GM19193 (cell line): ENCODE measurements around the gene COQ10A.

Experiments
- POLR2A ChIP-seq: IDR thresholded peaks from 4 replicates; pipeline ENCODE4 v1.6.1; 2011; ENCODE audit not compliant: insufficient read depth, insufficient read length; ENCODE audit errors: extremely low read depth

The COQ10A gene

GRCh38 chr12:56257491-56258067 lies 9.2 kb upstream of the COQ10A start:
- no peak for TF ChIP-seq POLR2A

DNA sequence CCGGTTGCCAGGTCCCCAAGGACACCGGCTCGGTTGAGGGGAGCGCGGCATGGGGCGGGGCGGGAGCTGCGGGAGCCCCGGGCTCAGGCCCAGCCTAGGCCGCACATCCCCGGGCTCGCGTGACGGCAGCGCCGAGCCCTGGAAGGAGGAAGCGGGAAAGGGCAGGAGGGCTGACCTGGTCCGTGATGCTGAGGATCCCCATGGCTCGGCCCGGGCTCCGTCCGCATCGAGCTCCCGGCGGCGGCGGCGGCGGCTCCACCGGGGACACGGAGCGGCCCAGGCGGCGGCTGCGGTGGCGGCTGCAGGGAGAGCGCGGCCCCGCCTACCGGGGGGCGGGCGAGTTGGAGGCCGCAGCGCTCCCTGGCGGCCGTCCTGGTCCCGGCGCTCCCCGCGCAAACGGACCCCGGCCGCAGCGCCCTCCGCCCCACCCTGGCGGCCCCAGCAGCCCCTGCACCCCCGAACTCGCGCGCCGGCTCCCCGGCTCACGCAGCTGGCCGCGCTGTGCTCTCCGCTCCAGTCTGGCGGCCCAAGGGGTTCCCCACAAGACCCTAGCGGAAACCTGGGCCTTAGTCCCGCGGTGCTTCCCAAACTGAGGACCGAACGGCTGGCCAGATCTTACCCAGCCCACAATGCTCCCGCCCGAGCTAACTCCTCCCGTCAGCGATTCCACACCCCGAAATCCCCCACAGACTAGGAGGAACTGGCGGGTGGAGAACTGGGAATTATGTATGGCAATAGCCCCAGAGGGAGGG lies 8.5 kb upstream of the COQ10A start, which contains the start of gene ANKRD52:
Gene ANKRD52 (minus strand): TSS at position 317 of the 752 bp plus-strand sequence. CDS start 115 bp downstream, at position 202.
- TF ChIP-seq POLR2A = peak; percentile 63

DNA sequence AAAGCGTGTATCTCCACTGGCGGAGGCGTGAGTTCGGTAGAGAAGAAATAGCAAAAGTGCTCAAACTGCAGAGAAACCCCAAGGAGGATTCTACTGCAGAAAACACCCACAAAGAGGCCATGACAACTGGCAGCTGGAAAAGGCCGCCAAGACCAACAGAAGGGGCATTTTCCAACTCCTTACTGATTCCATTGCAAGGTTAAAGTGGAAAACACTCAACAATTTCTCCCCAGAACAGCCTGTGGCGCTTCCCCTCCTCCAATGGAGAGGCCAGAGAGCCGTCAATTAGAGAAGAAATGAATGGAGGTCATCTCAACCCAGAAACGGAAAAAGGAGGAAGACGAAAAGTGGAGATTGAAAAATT lies 7.9 kb upstream of the COQ10A start:
- no peak for TF ChIP-seq POLR2A

DNA sequence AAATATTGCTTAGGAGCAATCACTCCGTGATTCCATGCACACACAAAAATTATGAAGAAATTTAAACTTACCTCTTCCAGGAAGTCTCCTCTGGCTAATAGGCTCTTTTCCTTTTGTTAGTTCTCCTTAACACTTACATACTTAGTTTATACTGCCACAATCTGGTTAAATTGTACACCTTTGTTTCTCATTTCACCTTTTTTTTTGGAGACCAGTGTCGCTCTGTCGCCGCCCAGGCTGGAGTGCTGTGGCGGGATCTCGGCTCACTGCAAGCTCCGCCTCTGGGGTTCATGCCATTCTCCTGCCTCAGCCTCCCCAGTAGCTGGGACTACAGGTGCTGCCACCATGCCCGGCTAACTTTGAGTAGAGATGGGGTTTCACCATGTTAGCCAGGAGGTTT lies 6.4 kb upstream of the COQ10A start:
- no peak for TF ChIP-seq POLR2A

- TF ChIP-seq POLR2A = no peak
Measured at GRCh38 chr12:56260921-56261320, 5.8 kb upstream of the COQ10A start.

GRCh38 chr12:56261503-56262232 lies 5.1 kb upstream of the COQ10A start:
- no peak for TF ChIP-seq POLR2A

DNA sequence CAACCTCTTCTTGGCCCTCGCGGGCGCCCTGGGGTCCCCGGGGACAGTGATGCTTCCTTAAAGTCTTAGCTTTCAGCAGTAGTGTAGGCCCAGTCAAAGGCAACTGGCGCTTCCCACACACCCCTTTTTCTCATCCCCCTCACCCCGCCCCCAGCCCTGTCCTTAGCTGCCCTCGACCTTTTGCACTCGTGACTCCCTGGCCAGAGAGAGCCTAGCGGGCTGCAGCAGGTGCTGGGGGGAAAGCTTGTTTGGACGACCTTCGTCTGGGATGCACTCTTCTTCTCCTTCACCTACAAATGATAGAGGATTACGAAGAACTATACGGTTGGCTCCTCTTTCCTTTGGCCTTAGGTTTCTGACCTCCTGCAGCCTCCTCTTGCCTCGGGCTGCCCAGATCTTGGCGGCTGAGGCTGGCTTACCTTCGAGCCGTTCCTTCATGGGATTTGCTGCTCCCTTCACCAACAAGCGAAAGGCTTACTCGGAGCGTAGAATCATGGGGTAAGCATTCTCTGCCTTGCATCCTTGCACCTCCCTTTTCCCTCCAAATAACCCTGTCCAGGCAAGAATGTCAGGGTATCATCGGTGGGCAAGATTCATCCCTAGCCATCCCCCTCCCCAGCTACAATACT lies 815 bp downstream of the COQ10A start:
- no peak for TF ChIP-seq POLR2A

- no peak for TF ChIP-seq POLR2A
Measured at GRCh38 chr12:56271031-56271430, 4.3 kb downstream of the COQ10A start.

DNA sequence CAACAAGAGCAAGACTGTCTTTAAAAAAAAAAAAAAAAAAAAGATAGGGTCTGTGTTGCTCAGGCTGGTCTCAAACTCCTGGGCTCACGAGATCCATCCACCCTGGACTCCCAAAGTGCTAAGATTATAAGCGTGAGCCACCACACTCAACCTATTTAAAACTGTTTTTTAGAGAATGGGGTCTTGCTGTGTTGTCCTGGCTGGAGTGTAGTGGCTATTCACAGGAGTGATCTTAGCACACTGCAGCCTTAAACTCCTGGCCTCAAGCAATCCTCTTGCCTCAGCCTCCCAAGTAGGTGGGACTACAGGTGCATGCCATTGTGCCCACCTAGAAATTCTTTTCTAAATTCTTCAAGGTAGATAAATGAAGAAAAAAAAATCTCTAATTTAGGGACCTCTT lies 7.6 kb downstream of the COQ10A start:
- TF ChIP-seq POLR2A = no peak

- TF ChIP-seq POLR2A = no peak
Measured at GRCh38 chr12:56278905-56279304, 12.2 kb downstream of the COQ10A start.

DNA sequence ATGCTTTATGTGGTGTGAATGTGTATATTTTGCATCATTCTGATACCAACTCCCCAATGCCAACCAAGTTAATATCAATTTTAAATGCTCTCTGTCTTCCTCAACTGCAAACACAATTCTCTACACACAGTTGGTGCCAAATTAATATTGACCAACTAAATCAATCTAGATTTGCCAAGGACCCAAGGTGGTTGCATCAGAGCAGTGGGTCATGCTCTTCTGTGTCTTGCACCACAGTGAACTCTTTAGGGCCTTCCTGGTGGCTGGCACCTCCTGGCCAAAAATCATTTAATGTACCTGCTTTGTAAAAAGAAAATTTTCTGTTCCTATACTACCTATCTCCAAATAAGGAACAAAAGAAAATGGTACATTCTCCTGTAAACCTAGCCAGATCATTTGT lies 14.1 kb downstream of the COQ10A start:
- no peak for TF ChIP-seq POLR2A

DNA sequence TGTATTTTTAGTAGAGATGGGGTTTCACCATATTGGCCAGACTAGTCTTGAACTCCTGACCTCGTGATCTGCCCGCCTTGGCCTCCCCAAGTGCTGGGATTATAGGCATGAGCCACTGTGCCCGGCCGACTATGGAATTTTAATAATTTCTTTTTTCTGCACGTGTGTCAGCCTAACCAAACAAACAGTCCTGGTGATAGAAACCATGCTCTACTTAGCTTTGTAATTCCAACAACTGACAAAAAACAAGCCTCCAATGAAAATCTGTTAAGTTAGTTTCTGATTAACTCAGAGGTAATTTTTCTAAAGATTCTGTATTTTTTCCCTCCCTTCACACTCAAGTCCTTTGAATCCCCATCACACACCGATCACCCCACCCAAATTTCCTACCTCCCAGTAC lies 15.3 kb downstream of the COQ10A start:
- no peak for TF ChIP-seq POLR2A

DNA sequence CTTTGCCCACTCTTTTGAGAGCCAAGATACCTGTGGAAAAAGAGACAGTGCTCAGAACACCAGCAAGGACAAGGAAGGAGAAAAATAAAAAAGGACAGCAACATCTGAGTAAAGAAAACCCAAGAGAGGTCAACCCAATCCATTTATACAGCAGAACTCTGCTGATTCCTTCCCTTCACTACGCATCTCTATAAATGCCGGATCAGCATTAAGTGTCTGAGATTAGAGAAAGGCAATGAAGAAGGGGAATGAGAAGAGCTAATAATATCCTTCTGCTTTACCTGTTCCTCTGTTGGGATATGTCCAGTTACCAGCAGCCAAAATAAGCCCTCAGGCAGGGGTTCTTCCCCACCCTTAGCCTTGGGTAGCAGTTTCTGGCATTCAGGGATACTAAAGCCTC lies 15.8 kb downstream of the COQ10A start:
- TF ChIP-seq POLR2A = no peak

DNA sequence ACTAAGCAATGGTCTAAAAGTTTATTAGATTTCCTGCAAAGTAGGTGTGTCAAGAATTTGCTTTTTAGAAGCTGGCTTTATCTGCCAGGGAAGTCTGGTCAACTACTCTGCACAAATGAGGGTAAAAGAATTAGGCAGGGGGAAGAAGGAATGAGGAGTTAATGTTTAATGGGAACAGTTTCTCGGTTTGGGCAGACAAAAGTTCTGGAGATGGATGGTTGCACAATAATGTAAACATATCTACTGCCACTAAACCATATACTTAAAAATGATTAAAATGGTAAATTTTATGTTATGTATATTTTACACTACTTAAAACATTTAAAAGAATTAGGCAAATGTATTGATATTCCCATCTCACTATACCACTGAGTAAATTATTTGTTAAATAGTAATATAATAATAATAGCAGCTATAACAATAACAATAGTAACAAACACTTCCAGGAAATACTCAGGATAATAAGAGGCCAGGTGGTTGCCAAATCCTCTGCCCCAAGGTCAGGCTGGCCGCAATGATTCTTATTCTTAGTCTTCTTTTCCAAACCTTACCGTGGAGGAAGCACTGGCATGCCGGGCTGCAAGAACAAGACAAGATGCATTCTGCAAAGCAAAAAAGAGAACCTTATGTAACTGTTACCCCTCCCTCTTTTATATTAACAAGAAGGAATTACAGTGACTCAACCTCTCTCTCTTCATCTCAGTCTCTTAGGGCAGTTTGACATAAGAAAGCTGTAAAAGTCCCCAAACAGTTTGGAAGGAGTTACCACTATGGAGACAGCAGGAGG lies 19.5 kb downstream of the COQ10A start:
- TF ChIP-seq POLR2A = no peak

DNA sequence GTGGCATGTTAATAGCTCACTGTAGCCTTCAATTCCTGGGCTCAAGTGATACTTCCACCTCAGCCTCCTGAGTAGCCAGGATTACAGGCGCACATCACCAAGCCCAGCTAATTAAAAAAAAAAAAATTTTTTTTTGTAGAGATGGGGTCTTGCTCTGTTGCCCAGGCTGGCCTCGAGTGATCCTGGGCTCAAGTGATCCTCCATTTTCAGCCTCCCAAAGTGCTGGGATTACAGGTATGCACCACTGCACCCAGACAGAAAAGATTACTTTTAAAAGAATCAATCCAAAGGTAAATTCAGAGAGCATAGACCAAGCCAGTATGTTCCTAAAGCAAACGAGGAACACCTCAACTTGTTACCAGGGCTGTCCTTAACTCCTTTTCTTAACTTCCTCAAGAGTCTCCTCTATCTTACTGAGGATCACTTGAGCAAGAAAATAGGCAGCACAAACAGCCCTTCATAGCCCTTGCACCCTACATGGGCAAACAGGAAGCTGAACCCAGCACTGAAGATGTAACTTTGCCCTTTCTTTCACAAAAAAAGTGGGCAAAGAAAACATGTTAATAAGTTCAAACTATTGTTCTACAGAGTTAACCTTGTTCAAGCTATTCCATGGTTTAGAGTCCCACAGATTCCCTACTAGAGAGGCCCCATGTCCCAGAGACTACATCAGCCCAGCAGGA lies 22.1 kb downstream of the COQ10A start:
- no peak for TF ChIP-seq POLR2A

DNA sequence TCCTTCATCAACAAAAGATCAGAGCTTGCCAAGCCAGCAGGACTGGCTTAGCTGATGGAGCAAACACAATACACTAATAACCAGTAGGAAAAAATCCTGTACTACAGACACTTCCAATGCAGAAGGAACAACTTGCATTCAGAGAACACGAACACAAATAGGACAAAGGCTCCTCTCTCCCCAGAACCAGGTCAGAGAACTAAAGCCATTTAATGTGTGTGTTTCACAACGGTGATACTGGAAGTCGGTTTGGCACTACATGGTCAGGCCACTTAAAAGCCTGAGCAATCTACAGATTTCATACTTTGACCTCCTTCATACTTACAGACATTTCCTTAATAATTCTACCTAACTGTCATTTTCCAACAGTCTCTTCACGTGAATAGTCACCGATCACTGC lies 27.1 kb downstream of the COQ10A start:
- TF ChIP-seq POLR2A = no peak
